Activated B cell treated with CpG ODN at 0.5 μM for 24 hours (primary cell): ENCODE data around the gene TECPR2. TPM values are rescaled to one million over a fixed set of nuclear protein-coding genes. Genes with fewer than 3 reads are reported as not detected.
"Not testable (repeated sequence)": the region's sequence is repeated elsewhere in the genome, so short reads cannot be mapped to it uniquely, and the experiment has no call there.

Source experiments
- ATAC-seq: fragments of 200-7000 bp; cut with Tn5 transposase; one replicate; pipeline ENCODE4 v1.10.0; 2021; ENCODE audit warnings: low read depth, mild to moderate bottlenecking, moderate library complexity
- CTCF ChIA-PET: fragments of 350-600 bp; sonication (Branson Sonifier 250); formaldehyde crosslinking; loops from one replicate; lab custom pipeline; 2021; ENCODE audit warnings: antibody characterized with exemption; lab: Charles Lee
- POLR2A ChIA-PET: fragments of 350-600 bp; sonication (Branson Sonifier 250); formaldehyde crosslinking; loops from one replicate; lab custom pipeline; 2021; ENCODE audit warnings: antibody characterized with exemption; lab: Charles Lee
- DNase-seq: peaks from one replicate; pipeline ENCODE4 v3.0.0; 2022
- H3K27ac Mint-ChIP-seq: one replicate; pipeline ENCODE4 v1.8.0; 2020; ENCODE audit warnings: mixed read lengths
- H3K27me3 Mint-ChIP-seq: one replicate; pipeline ENCODE4 v1.8.0; 2021; ENCODE audit warnings: mixed read lengths
- H3K36me3 Mint-ChIP-seq: one replicate; pipeline ENCODE4 v1.8.0; 2021; ENCODE audit warnings: low read depth, mixed read lengths
- H3K4me1 Mint-ChIP-seq: one replicate; pipeline ENCODE4 v1.8.0; 2021; ENCODE audit warnings: mixed read lengths
- H3K4me3 Mint-ChIP-seq: one replicate; pipeline ENCODE4 v1.8.0; 2020; ENCODE audit warnings: mild to moderate bottlenecking, mixed read lengths
- H3K9me3 Mint-ChIP-seq: one replicate; pipeline ENCODE4 v1.8.0; 2020; ENCODE audit warnings: mixed read lengths
- CTCF ChIP-seq: fragments of 200-600 bp; IDR thresholded peaks from one replicate; pipeline ENCODE4 v1.8.0; 2022; ENCODE audit warnings: antibody characterized with exemption, mild to moderate bottlenecking
- intact Hi-C: fragments of 100-400 bp; cut with micrococcal nuclease; formaldehyde crosslinking; loops from one replicate; pipeline ENCODE4 v1.15.1; 2024
- total RNA-seq: library from RNA; stranded (reverse); gene quantifications from 2 replicates; pipeline ENCODE4 v1.2.3, GENCODE V29; 2022

TECPR2 gene
- total RNA-seq, 1 donor from 2014 or later: 9.9 TPM

GRCh38 chr14:102325791-102326345 is 36.9 kb upstream of the TECPR2 start:
- no peaks in the 10 kb centered on the region for H3K27me3 Mint-ChIP-seq
- no peak for ATAC-seq
- H3K4me1 Mint-ChIP-seq: peaks cover 10% of the 10 kb centered on the region
- ChIA-PET POLR2A (no interaction called here), CTCF (interaction anchor here (1.0 to 1.2 kb wide), 2 partner anchors 10 to 226 kb away, joined by 3 read pairs; no protein-coding TSS in a partner anchor)
- intact Hi-C loops: no loop called here
- no peak overlapping the region for H3K4me3 Mint-ChIP-seq
- no peaks in the 10 kb centered on the region for H3K9me3 Mint-ChIP-seq
- DNase-seq: no peak
- H3K36me3 Mint-ChIP-seq: peaks cover 13% of the 10 kb centered on the region
- H3K27ac Mint-ChIP-seq: no peak overlapping the region
- no peak for TF ChIP-seq CTCF

GRCh38 chr14:102326583-102326982 is 36.2 kb upstream of the TECPR2 start:
- ATAC-seq (no peak), DNase-seq (no peak)
- TF ChIP-seq CTCF: no peak
- intact Hi-C loops: no loop called here
- ChIA-PET CTCF (interaction anchor here (1.0 to 1.2 kb wide), 2 partner anchors 10 to 226 kb away, joined by 3 read pairs; no protein-coding TSS in a partner anchor), POLR2A (no interaction called here)
- H3K36me3 Mint-ChIP-seq: peaks cover 14% of the 10 kb centered on the region
- no peak overlapping the region for H3K4me3 Mint-ChIP-seq
- no peaks in the 10 kb centered on the region for H3K9me3 Mint-ChIP-seq
- no peaks in the 10 kb centered on the region for H3K27me3 Mint-ChIP-seq
- peaks cover 5% of the 10 kb centered on the region for H3K4me1 Mint-ChIP-seq
- H3K27ac Mint-ChIP-seq: no peak overlapping the region

GRCh38 chr14:102329381-102329780 is 33.4 kb upstream of the TECPR2 start:
- ATAC-seq, CTCF ChIA-PET, H3K27ac Mint-ChIP-seq, POLR2A ChIA-PET, H3K9me3 Mint-ChIP-seq, DNase-seq, intact Hi-C loops, H3K27me3 Mint-ChIP-seq, H3K4me3 Mint-ChIP-seq, H3K4me1 Mint-ChIP-seq: not testable (repeated sequence)
- H3K36me3 Mint-ChIP-seq: peaks cover 22% of the 10 kb centered on the region

- DNase-seq: no peak
- intact Hi-C loops: no loop called here
- Mint-ChIP-seq H3K36me3 (peaks cover 29% of the 10 kb centered on the region), H3K4me3 (no peak overlapping the region), H3K4me1 (no peaks in the 10 kb centered on the region), H3K9me3 (no peaks in the 10 kb centered on the region), H3K27me3 (no peaks in the 10 kb centered on the region), H3K27ac (no peak overlapping the region)
- no peak for ATAC-seq
- ChIA-PET CTCF (no interaction called here), POLR2A (interaction anchor here (0.7 kb wide), 1 partner anchor 202 kb away, joined by 5 read pairs; no protein-coding TSS in a partner anchor)
- no peak for TF ChIP-seq CTCF
These were observed 31.9 kb upstream of the TECPR2 start for GRCh38 chr14:102330806-102331205.

DNA sequence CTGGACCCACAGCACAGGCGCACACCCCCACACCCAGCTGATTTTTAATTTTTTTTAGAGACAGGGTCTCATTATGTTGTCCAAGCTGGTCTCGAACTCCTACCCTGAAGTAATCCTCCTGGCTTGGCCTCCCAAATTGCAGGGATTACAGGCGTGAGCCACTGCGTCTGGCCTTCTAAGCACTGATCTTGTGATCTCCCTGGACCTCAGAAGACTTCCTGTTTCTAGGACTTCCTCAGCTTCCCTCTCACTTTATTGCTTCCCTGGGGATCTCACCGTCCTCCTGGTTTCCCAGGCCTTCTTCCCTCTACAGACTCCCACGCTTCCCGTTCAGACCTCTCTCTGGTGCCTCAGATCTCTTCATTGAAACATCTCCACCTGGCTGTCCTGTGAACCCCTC is 29.4 kb upstream of the TECPR2 start:
- intact Hi-C loops: no loop called here
- Mint-ChIP-seq H3K36me3 (peaks cover 33% of the 10 kb centered on the region), H3K4me1 (no peaks in the 10 kb centered on the region), H3K27ac (no peak overlapping the region), H3K9me3 (no peaks in the 10 kb centered on the region), H3K4me3 (no peak overlapping the region), H3K27me3 (no peaks in the 10 kb centered on the region)
- CTCF ChIA-PET: interaction anchor here (1.1 kb wide), 1 partner anchor 19 kb away, joined by 3 read pairs; no protein-coding TSS in a partner anchor
- no peak for TF ChIP-seq CTCF
- DNase-seq (no peak), ATAC-seq (no peak)
- POLR2A ChIA-PET: no interaction called here
